22Rv1 (cell line): Measurements from ENCODE around the gene IGF1.

Experiments used
- CTCF ChIP-seq: fragments of 450-650 bp; IDR thresholded peaks from 2 replicates; pipeline ENCODE4 v1.5.1; 2017; ENCODE audit warnings: mild to moderate bottlenecking
- ZFX ChIP-seq: fragments of 450-650 bp; IDR thresholded peaks from 2 replicates; pipeline ENCODE4 v1.6.1; 2017; ENCODE audit warnings: antibody characterized with exemption, borderline replicate concordance

- TF ChIP-seq CTCF = no peak
- no peak for TF ChIP-seq ZFX
These were observed 84.1 kb downstream of the IGF1 start for GRCh38 chr12:102396276-102396675.
